ENCODE data around the gene TTC39B.

DNA sequence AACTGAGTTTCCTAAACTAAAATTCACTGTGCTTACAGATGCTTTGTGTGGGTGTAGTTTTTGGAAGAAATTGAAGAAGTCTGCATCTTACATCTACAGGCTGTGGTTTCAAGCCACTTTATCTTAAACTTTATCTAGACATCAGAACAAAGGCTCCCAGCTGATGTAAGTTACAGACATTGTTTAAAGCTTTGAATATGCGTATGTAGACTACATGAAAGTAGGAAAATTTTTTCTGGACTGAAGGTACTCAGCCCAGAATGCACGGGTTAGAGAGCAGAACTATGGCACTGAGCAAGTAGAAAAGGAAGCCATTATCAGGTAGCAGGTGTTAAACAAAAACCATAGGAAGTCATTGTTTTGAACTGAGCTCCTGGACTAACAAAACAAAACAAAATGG, 185.4 kb downstream of the TTC39B start:
- TF ChIP-seq, protein P1, sequence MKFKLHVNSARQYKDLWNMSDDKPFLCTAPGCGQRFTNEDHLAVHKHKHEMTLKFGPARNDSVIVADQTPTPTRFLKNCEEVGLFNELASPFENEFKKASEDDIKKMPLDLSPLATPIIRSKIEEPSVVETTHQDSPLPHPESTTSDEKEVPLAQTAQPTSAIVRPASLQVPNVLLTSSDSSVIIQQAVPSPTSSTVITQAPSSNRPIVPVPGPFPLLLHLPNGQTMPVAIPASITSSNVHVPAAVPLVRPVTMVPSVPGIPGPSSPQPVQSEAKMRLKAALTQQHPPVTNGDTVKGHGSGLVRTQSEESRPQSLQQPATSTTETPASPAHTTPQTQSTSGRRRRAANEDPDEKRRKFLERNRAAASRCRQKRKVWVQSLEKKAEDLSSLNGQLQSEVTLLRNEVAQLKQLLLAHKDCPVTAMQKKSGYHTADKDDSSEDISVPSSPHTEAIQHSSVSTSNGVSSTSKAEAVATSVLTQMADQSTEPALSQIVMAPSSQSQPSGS (IDR thresholded peaks at IDR 0.05; ENCODE audit: low read length) = no peak
- TF ChIP-seq, protein P2, sequence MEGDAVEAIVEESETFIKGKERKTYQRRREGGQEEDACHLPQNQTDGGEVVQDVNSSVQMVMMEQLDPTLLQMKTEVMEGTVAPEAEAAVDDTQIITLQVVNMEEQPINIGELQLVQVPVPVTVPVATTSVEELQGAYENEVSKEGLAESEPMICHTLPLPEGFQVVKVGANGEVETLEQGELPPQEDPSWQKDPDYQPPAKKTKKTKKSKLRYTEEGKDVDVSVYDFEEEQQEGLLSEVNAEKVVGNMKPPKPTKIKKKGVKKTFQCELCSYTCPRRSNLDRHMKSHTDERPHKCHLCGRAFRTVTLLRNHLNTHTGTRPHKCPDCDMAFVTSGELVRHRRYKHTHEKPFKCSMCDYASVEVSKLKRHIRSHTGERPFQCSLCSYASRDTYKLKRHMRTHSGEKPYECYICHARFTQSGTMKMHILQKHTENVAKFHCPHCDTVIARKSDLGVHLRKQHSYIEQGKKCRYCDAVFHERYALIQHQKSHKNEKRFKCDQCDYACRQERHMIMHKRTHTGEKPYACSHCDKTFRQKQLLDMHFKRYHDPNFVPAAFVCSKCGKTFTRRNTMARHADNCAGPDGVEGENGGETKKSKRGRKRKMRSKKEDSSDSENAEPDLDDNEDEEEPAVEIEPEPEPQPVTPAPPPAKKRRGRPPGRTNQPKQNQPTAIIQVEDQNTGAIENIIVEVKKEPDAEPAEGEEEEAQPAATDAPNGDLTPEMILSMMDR (IDR thresholded peaks at IDR 0.05; ENCODE audit: control extremely low read depth in 1 of 3, insufficient read depth in 1 of 3, low read depth in 1 of 3, low read length in 3 of 3) = no peak
- TF ChIP-seq POLR2A (IDR thresholded peaks at IDR 0.05; ENCODE audit: control extremely low read depth in 1 of 2, low read depth in 2 of 2, low read length in 2 of 2) = no peak
- TF ChIP-seq YY1 (IDR thresholded peaks at IDR 0.05; ENCODE audit: low read depth, low read length) = no peak
- TF ChIP-seq ATF3 (IDR thresholded peaks at IDR 0.05; ENCODE audit: insufficient read depth, low read depth, low read length) = no peak
- no peak for TF ChIP-seq EP300 (IDR thresholded peaks at IDR 0.05; ENCODE audit: borderline replicate concordance in 1 of 2, low read depth in 2 of 2, low read length in 2 of 2)
- TF ChIP-seq SAP30 (IDR thresholded peaks at IDR 0.05; ENCODE audit: insufficient read depth, insufficient replicate concordance, low read length) = no peak
- TF ChIP-seq JUN (IDR thresholded peaks at IDR 0.05; ENCODE audit: low read depth, low read length) = no peak
- no peak for TF ChIP-seq RNF2 (IDR thresholded peaks at IDR 0.05; ENCODE audit: borderline replicate concordance, low read depth, low read length, missing control alignments, poor library complexity, severe bottlenecking)
- TF ChIP-seq NRF1 (IDR thresholded peaks at IDR 0.05; ENCODE audit: low read depth, low read length) = no peak
- no peak for TF ChIP-seq MAFK (IDR thresholded peaks at IDR 0.05; ENCODE audit: low read depth, low read length)

All from H1 (cell line).